Ishikawa (cell line): Measurements from ENCODE around the gene ZNF785.

Experiments
- MAX ChIP-seq: IDR thresholded peaks from 2 replicates; pipeline ENCODE4 v1.6.1; 2012
- RAD21 ChIP-seq: IDR thresholded peaks from 2 replicates; pipeline ENCODE4 v1.6.1; 2012; ENCODE audit warnings: low read depth
- REST ChIP-seq: IDR thresholded peaks from 2 replicates; pipeline ENCODE4 v1.6.1; 2012; ENCODE audit warnings: low read depth, mild to moderate bottlenecking
- TCF12 ChIP-seq: IDR thresholded peaks from 2 replicates; pipeline ENCODE4 v1.6.1; 2012; ENCODE audit warnings: low read depth
- USF1 ChIP-seq: IDR thresholded peaks from 2 replicates; pipeline ENCODE4 v1.6.1; 2012
- YY1 ChIP-seq: IDR thresholded peaks from 2 replicates; pipeline ENCODE4 v1.6.1; 2012; ENCODE audit warnings: low read depth

GRCh38 chr16:30557957-30558788, 27.3 kb downstream of the ZNF785 start, which contains the start of gene ZNF764:
- TF ChIP-seq REST (no peak), RAD21 (no peak; the same call in 1 of the 2 replicates), TCF12 (peak; percentile 29), MAX (peak; percentile 58), USF1 (no peak), YY1 (peak; percentile 99)
